ENCODE measurements around the gene PRAME.

The PRAME gene

GRCh38 chr22:22558071-22558971 is 744 bp downstream of the PRAME start:
- no peak overlapping the region for H3K9ac ChIP-seq (ENCODE audit: low read depth, low read length)
- no peaks in the 10 kb centered on the region for H3K36me3 ChIP-seq (ENCODE audit: control insufficient read depth, insufficient read depth, low read length)
- H3K4me3 ChIP-seq (ENCODE audit: low read depth, low read length) = no peak overlapping the region
- H3K27ac ChIP-seq (ENCODE audit: low read depth, low read length) = no peak overlapping the region
- H3K4me1 ChIP-seq (ENCODE audit: control insufficient read depth, insufficient read depth, low read length) = no peaks in the 10 kb centered on the region
- peaks cover 34% of the 10 kb centered on the region for H3K27me3 ChIP-seq (ENCODE audit: control insufficient read depth, insufficient read depth, low read length)
- H3K9me3 ChIP-seq (ENCODE audit: control insufficient read depth, insufficient read depth, low read length) = peaks cover 20% of the 10 kb centered on the region

GRCh38 chr22:22556995-22557925 is 1.8 kb downstream of the PRAME start:
- Histone ChIP-seq H3K4me3 (ENCODE audit: low read depth, low read length) (no peak overlapping the region), H3K27ac (ENCODE audit: low read depth, low read length) (no peak overlapping the region)

GRCh38 chr22:22556578-22556977 is 2.5 kb downstream of the PRAME start:
- Histone ChIP-seq H3K27ac (ENCODE audit: low read depth, low read length) (no peak overlapping the region), H3K36me3 (ENCODE audit: control insufficient read depth, insufficient read depth, low read length) (no peaks in the 10 kb centered on the region), H3K9ac (ENCODE audit: low read depth, low read length) (no peak overlapping the region), H3K4me1 (ENCODE audit: control insufficient read depth, insufficient read depth, low read length) (no peaks in the 10 kb centered on the region), H3K4me3 (ENCODE audit: low read depth, low read length) (no peak overlapping the region), H3K27me3 (ENCODE audit: control insufficient read depth, insufficient read depth, low read length) (peaks cover 36% of the 10 kb centered on the region), H3K9me3 (ENCODE audit: control insufficient read depth, insufficient read depth, low read length) (peaks cover 16% of the 10 kb centered on the region)

More at GRCh38 chr22:22556995-22557925, 1.8 kb downstream of the PRAME start:
- H3K4me1 ChIP-seq (ENCODE audit: control insufficient read depth, insufficient read depth, low read length) = no peaks in the 10 kb centered on the region
- H3K9ac ChIP-seq (ENCODE audit: low read depth, low read length) = no peak overlapping the region
- H3K36me3 ChIP-seq (ENCODE audit: control insufficient read depth, insufficient read depth, low read length) = no peaks in the 10 kb centered on the region
- peaks cover 36% of the 10 kb centered on the region for H3K27me3 ChIP-seq (ENCODE audit: control insufficient read depth, insufficient read depth, low read length)
- peaks cover 17% of the 10 kb centered on the region for H3K9me3 ChIP-seq (ENCODE audit: control insufficient read depth, insufficient read depth, low read length)

DNA sequence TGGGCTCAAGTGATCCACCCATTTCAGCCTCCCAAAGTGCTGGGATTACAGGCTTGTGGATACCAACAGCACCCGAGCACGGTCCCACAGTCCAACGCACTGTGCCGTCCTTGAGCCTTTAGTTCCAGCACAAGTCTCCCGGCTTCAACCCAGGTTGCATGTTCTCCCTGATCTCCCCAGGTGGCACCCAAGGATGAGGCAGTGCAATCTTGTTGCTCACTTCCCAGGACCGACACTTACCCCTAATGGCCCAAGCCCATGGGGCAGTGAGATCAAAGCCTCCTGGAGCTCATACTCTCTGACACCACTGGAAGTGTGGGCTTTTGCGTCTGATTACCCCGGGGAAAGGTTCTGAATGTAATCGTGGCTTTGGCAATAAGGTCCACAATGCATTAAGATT is 3.5 kb downstream of the PRAME start:
- Histone ChIP-seq H3K9ac (ENCODE audit: low read depth, low read length) (no peak overlapping the region), H3K36me3 (ENCODE audit: control insufficient read depth, insufficient read depth, low read length) (no peaks in the 10 kb centered on the region), H3K27me3 (ENCODE audit: control insufficient read depth, insufficient read depth, low read length) (peaks cover 45% of the 10 kb centered on the region), H3K4me3 (ENCODE audit: low read depth, low read length) (no peak overlapping the region), H3K4me1 (ENCODE audit: control insufficient read depth, insufficient read depth, low read length) (no peaks in the 10 kb centered on the region), H3K9me3 (ENCODE audit: control insufficient read depth, insufficient read depth, low read length) (peaks cover 16% of the 10 kb centered on the region), H3K27ac (ENCODE audit: low read depth, low read length) (no peak overlapping the region)

- H3K4me1 ChIP-seq (ENCODE audit: control insufficient read depth, insufficient read depth, low read length) = no peaks in the 10 kb centered on the region
- H3K27ac ChIP-seq (ENCODE audit: low read depth, low read length) = no peak overlapping the region
- H3K9me3 ChIP-seq (ENCODE audit: control insufficient read depth, insufficient read depth, low read length) = peaks cover 15% of the 10 kb centered on the region
- no peak overlapping the region for H3K4me3 ChIP-seq (ENCODE audit: low read depth, low read length)
- no peak overlapping the region for H3K9ac ChIP-seq (ENCODE audit: low read depth, low read length)
- peaks cover 51% of the 10 kb centered on the region for H3K27me3 ChIP-seq (ENCODE audit: control insufficient read depth, insufficient read depth, low read length)
- no peaks in the 10 kb centered on the region for H3K36me3 ChIP-seq (ENCODE audit: control insufficient read depth, insufficient read depth, low read length)
Measured at GRCh38 chr22:22554587-22555284, 4.3 kb downstream of the PRAME start.

DNA sequence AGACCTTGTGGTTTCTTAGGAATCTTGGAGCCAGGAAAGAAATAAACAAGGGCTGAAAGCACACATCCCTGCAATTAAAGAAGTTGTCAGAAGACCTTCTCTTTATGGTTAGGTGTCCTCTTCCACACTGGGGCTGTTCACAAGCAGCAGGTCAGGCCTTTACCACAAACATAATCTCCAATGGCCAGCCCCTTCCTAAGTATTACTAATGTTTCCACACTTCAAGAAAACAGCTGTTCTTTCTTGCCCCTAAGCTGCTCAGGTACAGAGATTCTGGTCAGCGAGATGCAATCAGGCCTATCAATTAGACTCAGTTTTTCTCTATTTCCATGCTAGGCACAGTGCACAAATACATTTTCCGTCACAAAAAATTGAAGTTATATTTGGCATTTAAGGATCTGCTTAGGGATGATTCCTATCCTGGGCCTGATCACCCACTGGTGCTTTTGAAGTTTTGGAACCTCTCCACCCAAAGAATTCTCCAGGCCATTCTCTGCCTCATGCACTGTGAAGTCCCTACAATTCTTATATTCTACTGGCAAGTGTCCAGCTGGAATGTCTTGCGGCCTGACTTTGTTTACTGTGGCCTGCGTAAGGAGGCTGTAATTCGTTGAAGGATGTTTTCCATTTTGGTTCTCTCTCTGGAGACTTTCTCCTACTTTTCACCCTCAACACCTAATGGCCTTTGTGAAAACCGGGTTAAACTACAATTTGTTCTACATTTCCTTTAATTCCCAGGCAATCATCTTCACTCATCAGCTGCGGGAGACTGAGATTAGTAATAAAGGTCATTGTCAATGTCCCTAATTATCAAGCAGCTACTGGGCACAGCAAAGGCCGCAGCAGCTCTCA is 5.1 kb downstream of the PRAME start:
- peaks cover 55% of the 10 kb centered on the region for H3K27me3 ChIP-seq (ENCODE audit: control insufficient read depth, insufficient read depth, low read length)
- H3K36me3 ChIP-seq (ENCODE audit: control insufficient read depth, insufficient read depth, low read length) = no peaks in the 10 kb centered on the region

GRCh38 chr22:22553141-22553540 is 5.9 kb downstream of the PRAME start:
- Histone ChIP-seq H3K4me1 (ENCODE audit: control insufficient read depth, insufficient read depth, low read length) (no peaks in the 10 kb centered on the region), H3K36me3 (ENCODE audit: control insufficient read depth, insufficient read depth, low read length) (no peaks in the 10 kb centered on the region), H3K4me3 (ENCODE audit: low read depth, low read length) (no peak overlapping the region), H3K9ac (ENCODE audit: low read depth, low read length) (no peak overlapping the region), H3K27me3 (ENCODE audit: control insufficient read depth, insufficient read depth, low read length) (peaks cover 63% of the 10 kb centered on the region), H3K9me3 (ENCODE audit: control insufficient read depth, insufficient read depth, low read length) (peaks cover 6% of the 10 kb centered on the region; the same call in 1 of the 2 replicates), H3K27ac (ENCODE audit: low read depth, low read length) (no peak overlapping the region)

More for the DNA sequence above, 5.1 kb downstream of the PRAME start:
- H3K9me3 ChIP-seq (ENCODE audit: control insufficient read depth, insufficient read depth, low read length) = peaks cover 9% of the 10 kb centered on the region; the same call in 1 of the 2 replicates
- no peaks in the 10 kb centered on the region for H3K4me1 ChIP-seq (ENCODE audit: control insufficient read depth, insufficient read depth, low read length)
- no peak overlapping the region for H3K9ac ChIP-seq (ENCODE audit: low read depth, low read length)
- H3K27ac ChIP-seq (ENCODE audit: low read depth, low read length) = no peak overlapping the region
- H3K4me3 ChIP-seq (ENCODE audit: low read depth, low read length) = no peak overlapping the region

GRCh38 chr22:22552630-22553029 is 6.4 kb downstream of the PRAME start:
- Histone ChIP-seq H3K9me3 (ENCODE audit: control insufficient read depth, insufficient read depth, low read length) (peaks cover 6% of the 10 kb centered on the region; the same call in 1 of the 2 replicates), H3K4me1 (ENCODE audit: control insufficient read depth, insufficient read depth, low read length) (no peaks in the 10 kb centered on the region), H3K36me3 (ENCODE audit: control insufficient read depth, insufficient read depth, low read length) (no peaks in the 10 kb centered on the region), H3K27me3 (ENCODE audit: control insufficient read depth, insufficient read depth, low read length) (peaks cover 68% of the 10 kb centered on the region), H3K4me3 (ENCODE audit: low read depth, low read length) (no peak overlapping the region), H3K27ac (ENCODE audit: low read depth, low read length) (no peak overlapping the region), H3K9ac (ENCODE audit: low read depth, low read length) (no peak overlapping the region)

GRCh38 chr22:22550789-22551434 is 8.2 kb downstream of the PRAME start:
- Histone ChIP-seq H3K27me3 (ENCODE audit: control insufficient read depth, insufficient read depth, low read length) (peaks cover 80% of the 10 kb centered on the region), H3K9me3 (ENCODE audit: control insufficient read depth, insufficient read depth, low read length) (no peaks in the 10 kb centered on the region)

More at GRCh38 chr22:22550789-22551434, 8.2 kb downstream of the PRAME start:
- no peaks in the 10 kb centered on the region for H3K36me3 ChIP-seq (ENCODE audit: control insufficient read depth, insufficient read depth, low read length)
- H3K4me3 ChIP-seq (ENCODE audit: low read depth, low read length) = no peak overlapping the region
- H3K27ac ChIP-seq (ENCODE audit: low read depth, low read length) = no peak overlapping the region
- H3K4me1 ChIP-seq (ENCODE audit: control insufficient read depth, insufficient read depth, low read length) = no peaks in the 10 kb centered on the region
- no peak overlapping the region for H3K9ac ChIP-seq (ENCODE audit: low read depth, low read length)
